ENCODE data around the gene RBM15.

DNA sequence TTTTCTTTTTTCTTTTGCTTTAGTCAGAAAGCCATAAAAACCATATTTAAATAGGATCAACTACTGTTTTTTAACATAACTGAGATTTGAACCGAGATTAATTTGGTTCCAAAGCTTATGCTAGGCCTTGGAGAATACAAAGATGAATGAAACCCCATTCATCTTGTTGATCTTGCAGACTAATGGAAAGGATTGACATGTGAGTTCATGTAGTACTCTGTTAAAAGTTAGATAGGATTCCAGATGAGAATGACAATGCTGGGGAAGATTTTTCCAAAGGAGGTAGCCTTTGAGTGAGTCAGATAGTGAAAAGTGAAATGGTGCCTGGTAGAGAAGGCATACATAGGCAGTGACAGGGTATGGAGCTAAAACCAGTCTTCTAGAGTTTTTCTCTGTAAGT lies 22.7 kb downstream of the RBM15 start:
- TF ChIP-seq USF2 (IDR thresholded peaks at IDR 0.05; ENCODE audit: low read depth, low read length): no peak
- TF ChIP-seq USF2 (CRISPR knock-in tag; IDR thresholded peaks at IDR 0.05; ENCODE audit: borderline replicate concordance): no peak
- TF ChIP-seq SMARCC2 (IDR thresholded peaks at IDR 0.05): no peak
- no peak for TF ChIP-seq KDM1A (CRISPR knock-in tag; IDR thresholded peaks at IDR 0.05)
- TF ChIP-seq ZNF629 (CRISPR knock-in tag; conservative IDR thresholded peaks at IDR 0.05): no peak
- TF ChIP-seq HCFC1 (IDR thresholded peaks at IDR 0.05; ENCODE audit: low read depth, low read length): no peak
- no peak for TF ChIP-seq ZNF570 (CRISPR knock-in tag; IDR thresholded peaks at IDR 0.05; ENCODE audit: borderline replicate concordance)
- TF ChIP-seq, protein P1, sequence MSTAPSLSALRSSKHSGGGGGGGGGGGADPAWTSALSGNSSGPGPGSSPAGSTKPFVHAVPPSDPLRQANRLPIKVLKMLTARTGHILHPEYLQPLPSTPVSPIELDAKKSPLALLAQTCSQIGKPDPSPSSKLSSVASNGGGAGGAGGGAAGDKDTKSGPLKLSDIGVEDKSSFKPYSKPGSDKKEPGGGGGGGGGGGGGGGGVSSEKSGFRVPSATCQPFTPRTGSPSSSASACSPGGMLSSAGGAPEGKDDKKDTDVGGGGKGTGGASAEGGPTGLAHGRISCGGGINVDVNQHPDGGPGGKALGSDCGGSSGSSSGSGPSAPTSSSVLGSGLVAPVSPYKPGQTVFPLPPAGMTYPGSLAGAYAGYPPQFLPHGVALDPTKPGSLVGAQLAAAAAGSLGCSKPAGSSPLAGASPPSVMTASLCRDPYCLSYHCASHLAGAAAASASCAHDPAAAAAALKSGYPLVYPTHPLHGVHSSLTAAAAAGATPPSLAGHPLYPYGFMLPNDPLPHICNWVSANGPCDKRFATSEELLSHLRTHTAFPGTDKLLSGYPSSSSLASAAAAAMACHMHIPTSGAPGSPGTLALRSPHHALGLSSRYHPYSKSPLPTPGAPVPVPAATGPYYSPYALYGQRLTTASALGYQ (CRISPR knock-in tag; IDR thresholded peaks at IDR 0.05): no peak
- TF ChIP-seq SRF (IDR thresholded peaks at IDR 0.05; ENCODE audit: low read depth, low read length): no peak
- TF ChIP-seq, protein P2, sequence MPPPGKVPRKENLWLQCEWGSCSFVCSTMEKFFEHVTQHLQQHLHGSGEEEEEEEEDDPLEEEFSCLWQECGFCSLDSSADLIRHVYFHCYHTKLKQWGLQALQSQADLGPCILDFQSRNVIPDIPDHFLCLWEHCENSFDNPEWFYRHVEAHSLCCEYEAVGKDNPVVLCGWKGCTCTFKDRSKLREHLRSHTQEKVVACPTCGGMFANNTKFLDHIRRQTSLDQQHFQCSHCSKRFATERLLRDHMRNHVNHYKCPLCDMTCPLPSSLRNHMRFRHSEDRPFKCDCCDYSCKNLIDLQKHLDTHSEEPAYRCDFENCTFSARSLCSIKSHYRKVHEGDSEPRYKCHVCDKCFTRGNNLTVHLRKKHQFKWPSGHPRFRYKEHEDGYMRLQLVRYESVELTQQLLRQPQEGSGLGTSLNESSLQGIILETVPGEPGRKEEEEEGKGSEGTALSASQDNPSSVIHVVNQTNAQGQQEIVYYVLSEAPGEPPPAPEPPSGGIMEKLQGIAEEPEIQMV (CRISPR knock-in tag; IDR thresholded peaks at IDR 0.05; ENCODE audit: low read depth): no peak
- no peak for TF ChIP-seq HMG20A (CRISPR knock-in tag; IDR thresholded peaks at IDR 0.05; ENCODE audit: borderline replicate concordance)

All from HepG2 (cell line).